Kidney epithelial cell (primary cell): ENCODE data around the gene AATK. TPM values are rescaled to one million over a fixed set of nuclear protein-coding genes. Genes with fewer than 3 reads are reported as not detected.

Experiments used
- DNase-seq: peaks from one replicate; pipeline ENCODE4 v3.0.0-alpha.2; 2010; ENCODE audit warnings: low read depth
- H3K27me3 ChIP-seq: 2 replicates; pipeline ENCODE4 v1.6.0; 2011; ENCODE audit warnings: low read length; ENCODE audit not compliant: control insufficient read depth, insufficient read depth
- H3K36me3 ChIP-seq: 2 replicates; pipeline ENCODE4 v1.5.1; 2011; ENCODE audit warnings: low read length; ENCODE audit not compliant: control insufficient read depth, insufficient read depth
- H3K4me3 ChIP-seq: 2 replicates; pipeline ENCODE4 v1.5.1; 2011; ENCODE audit warnings: low read depth, mild to moderate bottlenecking, control low read depth, low read length
- total RNA-seq: library from RNA; depleted of rRNA; stranded (reverse); fragments of >200 nt; gene quantifications from 2 replicates; pipeline ENCODE4 v1.2.3, GENCODE V29; 2015
- TF ChIP-seq, protein P1 (sequence below): IDR thresholded peaks from 2 replicates; pipeline ENCODE4 v1.5.1; 2011; ENCODE audit warnings: mild to moderate bottlenecking, moderate library complexity, low read length, control low read depth, inconsistent platforms; ENCODE audit not compliant: insufficient read depth, poor library complexity, severe bottlenecking

AATK gene
- total RNA-seq, 1 donor from 2014 or later = 0.33 TPM

DNA sequence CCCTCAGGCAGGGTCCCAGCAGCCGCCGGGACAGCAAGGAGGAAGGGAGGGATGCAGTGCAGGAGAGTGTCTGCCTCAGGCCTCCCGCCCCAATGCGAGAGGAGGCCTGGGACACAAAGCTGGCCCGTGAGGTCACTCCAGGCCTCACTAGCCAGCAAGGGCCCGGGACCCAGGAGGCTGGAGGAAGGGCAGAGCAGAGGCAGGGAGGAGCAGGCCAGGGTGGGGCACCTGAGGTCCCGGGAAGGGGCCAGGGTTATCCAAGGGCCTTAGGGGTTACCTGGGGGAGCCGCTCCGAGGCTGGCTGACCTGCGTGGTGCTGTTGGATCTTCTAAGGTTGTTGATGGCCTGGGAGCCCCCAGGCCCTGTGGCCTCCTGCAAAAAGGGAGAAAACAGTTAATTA lies 42.6 kb upstream of the AATK start:
- Histone ChIP-seq H3K27me3 (no peaks in the 10 kb centered on the region), H3K4me3 (no peak overlapping the region), H3K36me3 (no peaks in the 10 kb centered on the region)
- no peak for DNase-seq
- TF ChIP-seq, protein P1, sequence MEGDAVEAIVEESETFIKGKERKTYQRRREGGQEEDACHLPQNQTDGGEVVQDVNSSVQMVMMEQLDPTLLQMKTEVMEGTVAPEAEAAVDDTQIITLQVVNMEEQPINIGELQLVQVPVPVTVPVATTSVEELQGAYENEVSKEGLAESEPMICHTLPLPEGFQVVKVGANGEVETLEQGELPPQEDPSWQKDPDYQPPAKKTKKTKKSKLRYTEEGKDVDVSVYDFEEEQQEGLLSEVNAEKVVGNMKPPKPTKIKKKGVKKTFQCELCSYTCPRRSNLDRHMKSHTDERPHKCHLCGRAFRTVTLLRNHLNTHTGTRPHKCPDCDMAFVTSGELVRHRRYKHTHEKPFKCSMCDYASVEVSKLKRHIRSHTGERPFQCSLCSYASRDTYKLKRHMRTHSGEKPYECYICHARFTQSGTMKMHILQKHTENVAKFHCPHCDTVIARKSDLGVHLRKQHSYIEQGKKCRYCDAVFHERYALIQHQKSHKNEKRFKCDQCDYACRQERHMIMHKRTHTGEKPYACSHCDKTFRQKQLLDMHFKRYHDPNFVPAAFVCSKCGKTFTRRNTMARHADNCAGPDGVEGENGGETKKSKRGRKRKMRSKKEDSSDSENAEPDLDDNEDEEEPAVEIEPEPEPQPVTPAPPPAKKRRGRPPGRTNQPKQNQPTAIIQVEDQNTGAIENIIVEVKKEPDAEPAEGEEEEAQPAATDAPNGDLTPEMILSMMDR = no peak

DNA sequence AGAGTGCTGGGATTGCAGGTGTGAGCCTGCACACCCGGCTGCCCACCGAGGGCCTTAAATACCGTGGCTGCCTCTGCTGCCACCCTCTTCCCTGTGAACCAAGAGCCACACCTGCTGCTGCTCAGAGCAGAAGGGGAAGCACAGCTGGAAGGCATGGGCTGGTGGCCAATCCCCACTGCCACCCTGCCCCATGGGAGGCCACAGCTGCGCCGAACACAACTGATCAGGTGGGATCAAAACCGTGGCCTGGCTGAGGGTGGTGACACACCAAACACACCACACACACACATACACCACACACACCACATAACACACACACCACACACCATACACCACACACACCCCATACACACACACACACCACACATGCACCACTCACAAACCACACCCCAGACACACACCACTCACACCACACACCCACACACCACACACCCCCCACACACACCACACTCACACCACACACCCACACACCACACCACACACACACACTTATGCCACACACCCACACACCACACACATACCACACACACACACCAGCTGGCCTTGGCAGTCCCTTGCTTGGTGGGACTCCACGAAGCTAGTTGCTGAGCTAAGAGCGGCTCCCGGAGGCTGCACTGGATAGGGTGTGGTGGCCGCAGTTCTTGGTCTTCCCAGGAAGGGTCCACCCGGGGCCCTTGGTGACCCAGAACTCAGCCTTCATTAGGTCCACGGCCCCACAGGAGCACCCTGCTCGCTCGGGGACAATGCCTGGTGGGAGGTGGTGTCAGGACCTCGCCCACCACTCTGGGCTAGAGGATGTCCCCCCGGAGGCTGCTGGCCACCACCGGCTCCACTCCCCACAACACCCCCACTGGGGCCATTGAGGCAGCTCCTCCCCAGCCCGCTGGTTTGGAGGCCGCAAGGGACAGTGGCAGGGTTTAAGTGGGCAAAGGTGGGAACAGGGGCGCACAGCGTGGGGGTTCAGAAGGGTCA lies 41.9 kb upstream of the AATK start:
- no peak for DNase-seq
- TF ChIP-seq, protein P1 = no peak
- Histone ChIP-seq H3K27me3 (no peaks in the 10 kb centered on the region), H3K4me3 (no peak overlapping the region), H3K36me3 (no peaks in the 10 kb centered on the region)

DNA sequence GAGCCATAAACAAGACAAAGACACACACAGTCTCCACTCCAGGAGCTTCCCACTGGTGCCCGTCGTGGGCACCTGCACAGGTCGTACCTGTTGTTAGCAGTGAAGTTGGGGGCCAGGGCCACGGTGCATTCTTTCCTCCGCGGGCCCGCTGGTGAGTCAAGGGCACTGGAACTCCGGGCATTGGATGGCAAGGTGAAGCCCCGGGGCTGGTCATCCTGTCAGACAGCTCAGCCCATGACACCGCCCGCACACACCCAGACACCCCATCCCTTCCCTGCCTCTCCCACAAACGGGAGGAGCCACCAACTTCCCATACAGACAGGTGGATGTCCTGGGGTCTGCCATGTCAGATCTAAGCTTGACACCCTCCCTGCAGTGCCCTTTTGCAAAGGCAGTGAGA lies 40.6 kb upstream of the AATK start:
- DNase-seq = no peak
- Histone ChIP-seq H3K27me3 (no peaks in the 10 kb centered on the region), H3K4me3 (no peak overlapping the region), H3K36me3 (no peaks in the 10 kb centered on the region)
- TF ChIP-seq, protein P1 = no peak

DNA sequence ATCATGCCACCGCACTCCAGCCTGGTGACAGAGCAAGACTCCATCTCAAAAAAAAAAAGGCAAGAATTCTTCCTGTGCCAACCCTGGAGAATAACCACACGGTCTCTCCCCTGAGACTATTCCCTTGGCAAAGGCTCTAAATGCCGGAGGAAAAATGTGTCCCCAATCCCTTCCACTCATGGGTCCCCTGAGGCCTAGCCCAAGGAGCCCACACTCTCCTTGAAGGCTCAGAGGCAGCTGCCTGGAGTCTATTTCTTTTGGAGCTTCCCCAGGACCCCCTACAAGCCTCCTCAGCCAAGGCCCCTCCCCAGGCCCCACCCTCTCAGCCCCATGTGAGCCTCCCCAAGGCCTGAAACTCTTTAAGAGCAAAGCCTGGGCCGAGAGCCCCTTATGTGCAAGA lies 40.1 kb upstream of the AATK start:
- no peak for DNase-seq
- TF ChIP-seq, protein P1 = no peak
- H3K4me3 ChIP-seq = no peak overlapping the region
- no peaks in the 10 kb centered on the region for H3K36me3 ChIP-seq
- no peaks in the 10 kb centered on the region for H3K27me3 ChIP-seq

DNA sequence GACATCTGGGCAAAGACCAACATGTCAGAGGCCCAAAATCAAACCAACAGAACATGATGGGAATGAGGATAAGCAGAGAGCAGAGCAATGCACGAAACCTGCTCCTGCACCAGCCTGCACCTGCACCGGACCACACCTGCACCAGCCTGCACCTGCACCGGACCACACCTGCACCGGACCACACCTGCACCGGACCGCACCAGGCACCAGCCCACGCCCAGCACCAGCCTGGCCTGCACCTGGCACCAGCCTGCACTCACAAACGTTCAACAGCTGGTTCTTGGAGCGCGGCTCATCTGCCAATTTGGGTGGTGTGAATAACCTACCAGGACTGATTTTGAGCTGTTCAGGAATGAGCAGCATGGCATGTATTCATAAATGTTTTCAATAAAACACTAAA lies 38.6 kb upstream of the AATK start:
- DNase-seq = no peak
- TF ChIP-seq, protein P1 = no peak
- no peaks in the 10 kb centered on the region for H3K27me3 ChIP-seq
- no peak overlapping the region for H3K4me3 ChIP-seq
- no peaks in the 10 kb centered on the region for H3K36me3 ChIP-seq

DNA sequence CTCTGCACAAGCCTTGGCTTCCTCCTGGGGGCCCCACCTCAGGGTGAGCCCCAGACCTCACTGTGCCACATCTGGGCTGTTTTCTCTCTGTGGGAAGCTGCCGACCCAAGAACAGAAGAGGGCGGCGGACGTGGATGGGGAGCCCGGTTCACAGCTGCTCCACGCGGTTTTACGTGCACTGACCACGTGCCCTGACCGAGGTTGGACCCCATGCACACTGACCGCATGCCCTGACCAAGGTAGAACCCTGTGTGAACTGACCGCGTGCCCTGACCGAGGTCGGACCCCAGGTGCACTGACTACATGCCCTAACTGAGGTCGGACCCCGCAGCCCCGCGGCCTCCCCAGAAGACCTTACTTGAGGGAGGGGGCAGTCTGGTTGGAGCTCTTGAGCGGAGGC lies 37.1 kb upstream of the AATK start:
- TF ChIP-seq, protein P1 = no peak
- no peak for DNase-seq
- H3K27me3 ChIP-seq = no peaks in the 10 kb centered on the region
- no peak overlapping the region for H3K4me3 ChIP-seq
- H3K36me3 ChIP-seq = no peaks in the 10 kb centered on the region
